ENCODE measurements around the gene ATP2B2. TPM values are rescaled to one million over a fixed set of nuclear protein-coding genes. Genes with fewer than 3 reads are reported as not detected.

Gene ATP2B2
- total and polyA plus RNA-seq, 10 of the 15 experiments (the other 5 are each of a cell fraction or from before 2014, with no cell fraction given), result 0.04 TPM; not detected in 9

DNA sequence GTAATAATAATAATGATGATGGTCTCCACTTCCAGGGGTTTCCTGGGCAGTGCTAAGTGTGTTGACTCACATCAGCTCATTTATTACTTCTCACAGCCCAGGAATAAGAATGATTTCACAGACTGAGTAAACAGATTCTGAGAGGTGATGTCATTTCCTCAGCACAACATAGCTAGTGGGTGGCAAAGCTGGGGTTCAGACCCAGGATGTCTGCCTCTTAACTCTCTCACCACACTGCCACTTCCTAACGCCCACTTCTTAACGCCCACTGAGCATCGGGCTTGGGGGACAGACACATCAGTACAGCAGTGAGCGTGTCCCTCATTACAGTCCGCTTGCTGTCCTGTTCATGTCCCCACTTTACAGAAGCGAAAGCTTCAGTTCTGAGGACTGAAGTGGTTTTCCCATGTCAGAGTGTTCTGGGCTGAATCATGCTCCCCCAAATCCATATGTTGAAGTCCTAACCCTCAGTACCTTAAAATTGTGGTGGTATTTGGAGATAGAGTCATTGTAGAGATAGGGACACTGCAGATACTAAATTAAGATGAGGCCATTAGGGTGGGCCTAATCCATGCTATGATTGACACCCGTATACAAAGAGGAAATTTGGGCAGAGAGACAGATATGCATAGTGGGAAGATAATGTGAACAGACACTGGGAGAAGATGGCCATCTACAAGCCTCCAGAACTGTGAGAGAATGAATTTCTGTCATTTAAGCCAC, 68.0 kb downstream of the ATP2B2 start (continued):
- TF ChIP-seq ELK1 (IDR thresholded peaks at IDR 0.05; ENCODE audit: low read depth, low read length), result no peak
- TF ChIP-seq MTA2 (IDR thresholded peaks at IDR 0.05; ENCODE audit: low read depth), result no peak
- TF ChIP-seq, protein P1, sequence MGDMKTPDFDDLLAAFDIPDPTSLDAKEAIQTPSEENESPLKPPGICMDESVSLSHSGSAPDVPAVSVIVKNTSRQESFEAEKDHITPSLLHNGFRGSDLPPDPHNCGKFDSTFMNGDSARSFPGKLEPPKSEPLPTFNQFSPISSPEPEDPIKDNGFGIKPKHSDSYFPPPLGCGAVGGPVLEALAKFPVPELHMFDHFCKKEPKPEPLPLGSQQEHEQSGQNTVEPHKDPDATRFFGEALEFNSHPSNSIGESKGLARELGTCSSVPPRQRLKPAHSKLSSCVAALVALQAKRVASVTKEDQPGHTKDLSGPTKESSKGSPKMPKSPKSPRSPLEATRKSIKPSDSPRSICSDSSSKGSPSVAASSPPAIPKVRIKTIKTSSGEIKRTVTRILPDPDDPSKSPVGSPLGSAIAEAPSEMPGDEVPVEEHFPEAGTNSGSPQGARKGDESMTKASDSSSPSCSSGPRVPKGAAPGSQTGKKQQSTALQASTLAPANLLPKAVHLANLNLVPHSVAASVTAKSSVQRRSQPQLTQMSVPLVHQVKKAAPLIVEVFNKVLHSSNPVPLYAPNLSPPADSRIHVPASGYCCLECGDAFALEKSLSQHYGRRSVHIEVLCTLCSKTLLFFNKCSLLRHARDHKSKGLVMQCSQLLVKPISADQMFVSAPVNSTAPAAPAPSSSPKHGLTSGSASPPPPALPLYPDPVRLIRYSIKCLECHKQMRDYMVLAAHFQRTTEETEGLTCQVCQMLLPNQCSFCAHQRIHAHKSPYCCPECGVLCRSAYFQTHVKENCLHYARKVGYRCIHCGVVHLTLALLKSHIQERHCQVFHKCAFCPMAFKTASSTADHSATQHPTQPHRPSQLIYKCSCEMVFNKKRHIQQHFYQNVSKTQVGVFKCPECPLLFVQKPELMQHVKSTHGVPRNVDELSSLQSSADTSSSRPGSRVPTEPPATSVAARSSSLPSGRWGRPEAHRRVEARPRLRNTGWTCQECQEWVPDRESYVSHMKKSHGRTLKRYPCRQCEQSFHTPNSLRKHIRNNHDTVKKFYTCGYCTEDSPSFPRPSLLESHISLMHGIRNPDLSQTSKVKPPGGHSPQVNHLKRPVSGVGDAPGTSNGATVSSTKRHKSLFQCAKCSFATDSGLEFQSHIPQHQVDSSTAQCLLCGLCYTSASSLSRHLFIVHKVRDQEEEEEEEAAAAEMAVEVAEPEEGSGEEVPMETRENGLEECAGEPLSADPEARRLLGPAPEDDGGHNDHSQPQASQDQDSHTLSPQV (IDR thresholded peaks at IDR 0.05), result no peak
- TF ChIP-seq NFYA (IDR thresholded peaks at IDR 0.05; ENCODE audit: borderline replicate concordance, low read depth, low read length), result no peak
- TF ChIP-seq RELB (IDR thresholded peaks at IDR 0.05; ENCODE audit: low read depth), result no peak
- no peak for TF ChIP-seq ZZZ3 (IDR thresholded peaks at IDR 0.05; ENCODE audit: control insufficient read depth, insufficient read length, low read depth)
- TF ChIP-seq SMAD5 (IDR thresholded peaks at IDR 0.05; ENCODE audit: low read depth), result no peak
- TF ChIP-seq, protein P2, sequence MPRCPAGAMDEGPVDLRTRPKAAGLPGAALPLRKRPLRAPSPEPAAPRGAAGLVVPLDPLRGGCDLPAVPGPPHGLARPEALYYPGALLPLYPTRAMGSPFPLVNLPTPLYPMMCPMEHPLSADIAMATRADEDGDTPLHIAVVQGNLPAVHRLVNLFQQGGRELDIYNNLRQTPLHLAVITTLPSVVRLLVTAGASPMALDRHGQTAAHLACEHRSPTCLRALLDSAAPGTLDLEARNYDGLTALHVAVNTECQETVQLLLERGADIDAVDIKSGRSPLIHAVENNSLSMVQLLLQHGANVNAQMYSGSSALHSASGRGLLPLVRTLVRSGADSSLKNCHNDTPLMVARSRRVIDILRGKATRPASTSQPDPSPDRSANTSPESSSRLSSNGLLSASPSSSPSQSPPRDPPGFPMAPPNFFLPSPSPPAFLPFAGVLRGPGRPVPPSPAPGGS (IDR thresholded peaks at IDR 0.05; ENCODE audit: borderline replicate concordance, insufficient read depth, low read depth, low read length, poor library complexity, severe bottlenecking), result peak; percentile 26
- no peak for TF ChIP-seq CHD4 (IDR thresholded peaks at IDR 0.05)
- no peak for TF ChIP-seq YY1 (IDR thresholded peaks at IDR 0.05; ENCODE audit: low read depth, low read length)
- TF ChIP-seq EGR1 (IDR thresholded peaks at IDR 0.05; ENCODE audit: borderline replicate concordance in 1 of 2, low read depth in 2 of 2, low read length in 2 of 2), result peak in 1 of 2 experiments; percentile 83; a peak in 2 of 3 replicates
- no peak for TF ChIP-seq SMARCA5 (IDR thresholded peaks at IDR 0.05)
- TF ChIP-seq SRF (IDR thresholded peaks at IDR 0.05; ENCODE audit: low read depth in 2 of 2, low read length in 2 of 2), result no peak
- TF ChIP-seq, protein P3, sequence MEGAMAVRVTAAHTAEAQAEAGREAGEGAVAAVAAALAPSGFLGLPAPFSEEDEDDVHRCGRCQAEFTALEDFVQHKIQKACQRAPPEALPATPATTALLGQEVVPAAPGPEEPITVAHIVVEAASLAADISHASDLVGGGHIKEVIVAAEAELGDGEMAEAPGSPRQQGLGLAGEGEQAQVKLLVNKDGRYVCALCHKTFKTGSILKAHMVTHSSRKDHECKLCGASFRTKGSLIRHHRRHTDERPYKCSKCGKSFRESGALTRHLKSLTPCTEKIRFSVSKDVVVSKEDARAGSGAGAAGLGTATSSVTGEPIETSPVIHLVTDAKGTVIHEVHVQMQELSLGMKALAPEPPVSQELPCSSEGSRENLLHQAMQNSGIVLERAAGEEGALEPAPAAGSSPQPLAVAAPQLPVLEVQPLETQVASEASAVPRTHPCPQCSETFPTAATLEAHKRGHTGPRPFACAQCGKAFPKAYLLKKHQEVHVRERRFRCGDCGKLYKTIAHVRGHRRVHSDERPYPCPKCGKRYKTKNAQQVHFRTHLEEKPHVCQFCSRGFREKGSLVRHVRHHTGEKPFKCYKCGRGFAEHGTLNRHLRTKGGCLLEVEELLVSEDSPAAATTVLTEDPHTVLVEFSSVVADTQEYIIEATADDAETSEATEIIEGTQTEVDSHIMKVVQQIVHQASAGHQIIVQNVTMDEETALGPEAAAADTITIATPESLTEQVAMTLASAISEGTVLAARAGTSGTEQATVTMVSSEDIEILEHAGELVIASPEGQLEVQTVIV (IDR thresholded peaks at IDR 0.05; ENCODE audit: borderline replicate concordance, partially characterized antibody), result no peak
- TF ChIP-seq POLR2A (IDR thresholded peaks at IDR 0.05; ENCODE audit: low read depth, low read length), result no peak
- no peak for TF ChIP-seq STAT3 (IDR thresholded peaks at IDR 0.05; ENCODE audit: low read depth, low read length)
- no peak for TF ChIP-seq LARP7 (IDR thresholded peaks at IDR 0.05)
